A549 (cell line): ENCODE results near the gene CD82. TPM values are rescaled to one million over a fixed set of nuclear protein-coding genes. Genes with fewer than 3 reads are reported as not detected.

Experiments
- ATAC-seq, 2 experiments: fragments of 200-7000 bp in 1 of 2; fragments of >200 bp in 1 of 2; cut with Nextera tagmentation in 1 of 2; cut with Tn5 transposase in 1 of 2; 3 replicates each; pipeline versions ENCODE4 v1.8.0 to v1.9.1; 2018 to 2020; ENCODE audit warnings: mild to moderate bottlenecking in 1 of 2, moderate library complexity in 1 of 2
- CTCF ChIA-PET: fragments of 300-600 bp; sonication (Branson Sonifier 250); formaldehyde crosslinking; extraction: SDS; loops from one replicate; lab custom pipeline; 2021; ENCODE audit warnings: antibody characterized with exemption, inconsistent platforms; lab: Yijun Ruan, JAX
- POLR2A ChIA-PET: fragments of 350-600 bp; formaldehyde crosslinking; extraction: SDS; loops from one replicate; lab custom pipeline; 2021; ENCODE audit warnings: antibody characterized with exemption, inconsistent platforms; lab: Yijun Ruan, JAX
- DNase-seq, 2 experiments: peaks; one replicate each; pipeline versions ENCODE4 v3.0.0 to v3.0.0-alpha.2; 2011 to 2016; ENCODE audit warnings: low read depth in 1 of 2, low spot score in 1 of 2
- FAIRE-seq: peaks from 2 replicates; lab custom pipeline; 2011; peaks lifted over from hg19 to GRCh38; lab: Jason Lieb, UNC
- H3K27ac ChIP-seq, 2 experiments: fragments of >200 bp; sonication (Bioruptor Twin); formaldehyde crosslinking; 3 replicates each; pipeline ENCODE4 v1.5.1; 2016 to 2017
- H3K4me1 ChIP-seq: fragments of >200 bp; sonication (Bioruptor Twin); formaldehyde crosslinking; 3 replicates; pipeline ENCODE4 v1.6.1; 2016
- H3K4me2 ChIP-seq: fragments of >200 bp; sonication (Bioruptor Twin); formaldehyde crosslinking; 3 replicates; pipeline ENCODE4 v1.6.1; 2016
- H3K4me3 ChIP-seq: fragments of >200 bp; sonication (Bioruptor Twin); formaldehyde crosslinking; 3 replicates; pipeline ENCODE4 v1.5.1; 2016
- H3K9me3 ChIP-seq: fragments of >200 bp; sonication (Bioruptor Twin); formaldehyde crosslinking; 3 replicates; pipeline ENCODE4 v1.6.1; 2016
- CBX2 ChIP-seq: fragments of 200-600 bp; sonication (generic); IDR thresholded peaks from 2 replicates; pipeline ENCODE4 v1.6.1; 2016; ENCODE audit warnings: low read depth, mild to moderate bottlenecking, borderline replicate concordance
- CEBPB ChIP-seq, 2 experiments: fragments of >200 bp in 1 of 2; sonication (Bioruptor Twin) in 1 of 2; formaldehyde crosslinking in 1 of 2; IDR thresholded peaks; 2 replicates each; pipeline ENCODE4 v1.6.1; 2012 to 2016
- GATA3 ChIP-seq: IDR thresholded peaks from 2 replicates; pipeline ENCODE4 v1.6.1; 2012; ENCODE audit warnings: borderline replicate concordance
- HEYL ChIP-seq: fragments of 250-450 bp; sonication (Bioruptor Pico); IDR thresholded peaks from 2 replicates; pipeline ENCODE4 v1.8.0; 2021; ENCODE audit warnings: mild to moderate bottlenecking, moderate library complexity
- JUNB ChIP-seq: fragments of >200 bp; sonication (Bioruptor Twin); formaldehyde crosslinking; IDR thresholded peaks from 2 replicates; pipeline ENCODE4 v1.6.1; 2016
- MAFK ChIP-seq: fragments of 450-650 bp; IDR thresholded peaks from 2 replicates; pipeline ENCODE4 v1.6.1; 2014; ENCODE audit not compliant: partially characterized antibody
- RAD21 ChIP-seq, 2 experiments: fragments of >200 bp in 1 of 2; sonication (Bioruptor Twin) in 1 of 2; formaldehyde crosslinking in 1 of 2; IDR thresholded peaks in 1 of 2; conservative IDR thresholded peaks in 1 of 2; 2 replicates in 1 of 2; 3 replicates in 1 of 2; pipeline ENCODE4 v1.6.1; 2012 to 2018; ENCODE audit warnings: inconsistent platforms in 1 of 2
- TFCP2L1 ChIP-seq: fragments of 250-450 bp; sonication (Bioruptor Pico); IDR thresholded peaks from 2 replicates; pipeline ENCODE4 v1.5.0; 2021; ENCODE audit warnings: mild to moderate bottlenecking
- TP53 ChIP-seq: fragments of 250-450 bp; sonication (Bioruptor Pico); IDR thresholded peaks from 2 replicates; pipeline ENCODE4 v1.5.0; 2021; ENCODE audit warnings: mild to moderate bottlenecking, moderate library complexity
- WGBS: methylation state at CpG from one replicate; pipeline ENCODE4 v1.1.6; 2017; ENCODE audit errors: missing lambda C conversion rate; 5-methylcytosine and 5-hydroxymethylcytosine counted together
- polyA plus RNA-seq, 4 experiments: library from polyadenylated mRNA; depleted of rRNA in 3 of 4; stranded (reverse); fragments of >200 nt; fragmentation: RNase III in 1 of 4; extraction: RNeasy Plus Mini Kit Qiagen cat#74134 plus additional on column Dnase treatment in 1 of 4; gene quantifications; 2 replicates in 3 of 4; 3 replicates in 1 of 4; pipeline ENCODE4 v1.2.3, GENCODE V29; 2011 to 2017
- TF ChIP-seq, protein P1 (sequence below): fragments of >200 bp; sonication (Bioruptor Twin); formaldehyde crosslinking; IDR thresholded peaks from 3 replicates; pipeline ENCODE4 v1.5.1; 2016
- TF ChIP-seq, protein P2 (sequence below): fragments of 200-600 bp; sonication (generic); IDR thresholded peaks from 2 replicates; pipeline ENCODE4 v1.6.1; 2016; ENCODE audit warnings: antibody characterized with exemption, mild to moderate bottlenecking, moderate library complexity
- TF ChIP-seq, protein P3 (sequence below): fragments of 250-450 bp; sonication (Bioruptor Pico); IDR thresholded peaks from 2 replicates; pipeline ENCODE4 v1.5.0; 2021; ENCODE audit warnings: mild to moderate bottlenecking, moderate library complexity, borderline replicate concordance
- TF ChIP-seq, protein P4 (sequence below): fragments of >200 bp; sonication (Bioruptor Twin); formaldehyde crosslinking; IDR thresholded peaks from 2 replicates; pipeline ENCODE4 v1.6.1; 2016
- TF ChIP-seq, protein P5 (sequence below): IDR thresholded peaks from 2 replicates; pipeline ENCODE4 v1.6.1; 2012
- TF ChIP-seq, protein P6 (sequence below): fragments of 450-650 bp; IDR thresholded peaks from 2 replicates; pipeline ENCODE4 v1.6.1; 2014; ENCODE audit warnings: antibody characterized with exemption

CD82 gene
- polyA plus RNA-seq, 2 of the 4 experiments (the other 2 are of a cell fraction) = 2.8 to 3.2 TPM

DNA sequence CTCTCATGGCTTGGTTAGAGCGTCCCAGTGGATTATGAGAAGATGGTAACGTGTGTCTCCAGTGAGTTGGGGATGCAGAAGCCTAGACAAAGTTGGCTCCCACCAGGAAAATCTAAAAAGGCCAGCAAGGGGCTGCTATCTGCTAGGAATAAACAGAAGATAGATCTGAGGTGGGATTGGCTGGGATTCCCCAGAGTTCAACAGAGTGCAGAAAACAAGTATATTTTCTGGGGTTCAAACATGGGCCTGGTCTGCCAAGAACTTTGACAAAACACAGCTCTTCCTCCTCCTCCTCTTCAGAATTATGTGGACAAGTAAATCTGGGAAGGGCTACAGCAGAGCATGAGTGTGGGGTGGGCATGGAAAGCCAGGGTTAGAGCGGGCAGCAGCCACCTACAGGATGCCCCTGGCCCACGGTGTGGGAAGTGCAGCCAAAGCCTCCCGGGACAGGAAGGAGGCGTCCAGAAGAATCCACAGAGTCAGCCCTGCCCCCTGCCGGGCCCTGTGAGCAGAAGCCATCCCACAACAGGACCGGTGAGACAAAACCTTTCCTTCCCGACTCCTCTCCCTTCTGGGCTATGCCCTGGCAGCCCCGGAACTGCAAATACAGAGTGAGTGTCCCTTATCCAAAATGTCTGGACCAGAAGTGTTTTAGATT is 67.1 kb downstream of the CD82 start:
- no peak overlapping the region for H3K4me2 ChIP-seq
- H3K4me3 ChIP-seq = no peak overlapping the region
- WGBS = 38% methylated on average over 10 of the region's 10 CpGs
- no peak for FAIRE-seq
- H3K4me1 ChIP-seq = peaks cover 16% of the 10 kb centered on the region
- POLR2A ChIA-PET = no interaction called here
- TF ChIP-seq RAD21 (conservative IDR thresholded peaks at IDR 0.05 in 1 of 2, IDR thresholded peaks at IDR 0.05 in 1 of 2) (0 out of 5 replicates have a peak, but pooled peaks of 1 of the 2 experiments have one; percentile 10), HEYL (CRISPR knock-in tag) (no peak), CEBPB (IDR thresholded peaks at IDR 0.05) (no peak)
- TF ChIP-seq, protein P1, sequence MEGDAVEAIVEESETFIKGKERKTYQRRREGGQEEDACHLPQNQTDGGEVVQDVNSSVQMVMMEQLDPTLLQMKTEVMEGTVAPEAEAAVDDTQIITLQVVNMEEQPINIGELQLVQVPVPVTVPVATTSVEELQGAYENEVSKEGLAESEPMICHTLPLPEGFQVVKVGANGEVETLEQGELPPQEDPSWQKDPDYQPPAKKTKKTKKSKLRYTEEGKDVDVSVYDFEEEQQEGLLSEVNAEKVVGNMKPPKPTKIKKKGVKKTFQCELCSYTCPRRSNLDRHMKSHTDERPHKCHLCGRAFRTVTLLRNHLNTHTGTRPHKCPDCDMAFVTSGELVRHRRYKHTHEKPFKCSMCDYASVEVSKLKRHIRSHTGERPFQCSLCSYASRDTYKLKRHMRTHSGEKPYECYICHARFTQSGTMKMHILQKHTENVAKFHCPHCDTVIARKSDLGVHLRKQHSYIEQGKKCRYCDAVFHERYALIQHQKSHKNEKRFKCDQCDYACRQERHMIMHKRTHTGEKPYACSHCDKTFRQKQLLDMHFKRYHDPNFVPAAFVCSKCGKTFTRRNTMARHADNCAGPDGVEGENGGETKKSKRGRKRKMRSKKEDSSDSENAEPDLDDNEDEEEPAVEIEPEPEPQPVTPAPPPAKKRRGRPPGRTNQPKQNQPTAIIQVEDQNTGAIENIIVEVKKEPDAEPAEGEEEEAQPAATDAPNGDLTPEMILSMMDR = peak; percentile 17; the same call in 2 of the 3 replicates
- TF ChIP-seq, all 56 proteins: peak for 2
- CTCF ChIA-PET = interaction anchor here (1.0 to 25.3 kb wide), 6 partner anchors 8 to 281 kb away, joined by 3 to 400 read pairs (median 6); no protein-coding TSS in a partner anchor
- ATAC-seq (peak; percentile 77 to 92), DNase-seq (peak; percentile 56 to 66)
- Histone ChIP-seq H3K27ac (peak overlapping the region in 1 of 2 experiments; percentile 39; a peak in 1 of 6 replicates), H3K9me3 (no peaks in the 10 kb centered on the region)

DNA sequence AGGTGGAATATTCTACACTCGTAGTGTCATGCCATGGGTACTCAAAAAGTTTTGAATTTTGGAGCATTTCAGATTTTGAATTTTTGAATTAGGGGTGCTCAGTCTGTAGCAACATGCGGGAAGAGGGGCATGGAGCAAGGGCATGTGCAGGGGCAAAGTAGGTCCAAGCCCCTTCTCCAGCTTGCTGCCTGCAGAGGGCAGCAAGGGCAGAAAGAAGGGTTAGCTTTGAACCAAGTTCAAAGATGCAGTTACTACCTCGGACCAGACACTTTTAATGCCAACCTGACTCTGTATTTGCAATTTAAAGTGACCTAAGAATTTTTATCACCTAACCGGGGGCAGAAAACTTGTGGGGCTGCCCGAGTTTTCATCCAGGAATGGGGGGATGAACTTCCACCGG is 68.2 kb downstream of the CD82 start:
- Histone ChIP-seq H3K9me3 (no peaks in the 10 kb centered on the region), H3K27ac (no peak overlapping the region; a peak in 1 of 6 replicates)
- TF ChIP-seq, protein P1 = peak; percentile 30; the same call in 1 of the 3 replicates
- TF ChIP-seq MAFK (no peak), GATA3 (no peak), TFCP2L1 (no peak), TP53 (no peak), CBX2 (no peak), JUNB (no peak), RAD21 (conservative IDR thresholded peaks at IDR 0.05 in 1 of 2, IDR thresholded peaks at IDR 0.05 in 1 of 2) (peak; percentile 27 to 43; a peak in 3 of 5 replicates)
- TF ChIP-seq, protein P2, sequence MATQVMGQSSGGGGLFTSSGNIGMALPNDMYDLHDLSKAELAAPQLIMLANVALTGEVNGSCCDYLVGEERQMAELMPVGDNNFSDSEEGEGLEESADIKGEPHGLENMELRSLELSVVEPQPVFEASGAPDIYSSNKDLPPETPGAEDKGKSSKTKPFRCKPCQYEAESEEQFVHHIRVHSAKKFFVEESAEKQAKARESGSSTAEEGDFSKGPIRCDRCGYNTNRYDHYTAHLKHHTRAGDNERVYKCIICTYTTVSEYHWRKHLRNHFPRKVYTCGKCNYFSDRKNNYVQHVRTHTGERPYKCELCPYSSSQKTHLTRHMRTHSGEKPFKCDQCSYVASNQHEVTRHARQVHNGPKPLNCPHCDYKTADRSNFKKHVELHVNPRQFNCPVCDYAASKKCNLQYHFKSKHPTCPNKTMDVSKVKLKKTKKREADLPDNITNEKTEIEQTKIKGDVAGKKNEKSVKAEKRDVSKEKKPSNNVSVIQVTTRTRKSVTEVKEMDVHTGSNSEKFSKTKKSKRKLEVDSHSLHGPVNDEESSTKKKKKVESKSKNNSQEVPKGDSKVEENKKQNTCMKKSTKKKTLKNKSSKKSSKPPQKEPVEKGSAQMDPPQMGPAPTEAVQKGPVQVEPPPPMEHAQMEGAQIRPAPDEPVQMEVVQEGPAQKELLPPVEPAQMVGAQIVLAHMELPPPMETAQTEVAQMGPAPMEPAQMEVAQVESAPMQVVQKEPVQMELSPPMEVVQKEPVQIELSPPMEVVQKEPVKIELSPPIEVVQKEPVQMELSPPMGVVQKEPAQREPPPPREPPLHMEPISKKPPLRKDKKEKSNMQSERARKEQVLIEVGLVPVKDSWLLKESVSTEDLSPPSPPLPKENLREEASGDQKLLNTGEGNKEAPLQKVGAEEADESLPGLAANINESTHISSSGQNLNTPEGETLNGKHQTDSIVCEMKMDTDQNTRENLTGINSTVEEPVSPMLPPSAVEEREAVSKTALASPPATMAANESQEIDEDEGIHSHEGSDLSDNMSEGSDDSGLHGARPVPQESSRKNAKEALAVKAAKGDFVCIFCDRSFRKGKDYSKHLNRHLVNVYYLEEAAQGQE = no peak
- TF ChIP-seq, protein P3, sequence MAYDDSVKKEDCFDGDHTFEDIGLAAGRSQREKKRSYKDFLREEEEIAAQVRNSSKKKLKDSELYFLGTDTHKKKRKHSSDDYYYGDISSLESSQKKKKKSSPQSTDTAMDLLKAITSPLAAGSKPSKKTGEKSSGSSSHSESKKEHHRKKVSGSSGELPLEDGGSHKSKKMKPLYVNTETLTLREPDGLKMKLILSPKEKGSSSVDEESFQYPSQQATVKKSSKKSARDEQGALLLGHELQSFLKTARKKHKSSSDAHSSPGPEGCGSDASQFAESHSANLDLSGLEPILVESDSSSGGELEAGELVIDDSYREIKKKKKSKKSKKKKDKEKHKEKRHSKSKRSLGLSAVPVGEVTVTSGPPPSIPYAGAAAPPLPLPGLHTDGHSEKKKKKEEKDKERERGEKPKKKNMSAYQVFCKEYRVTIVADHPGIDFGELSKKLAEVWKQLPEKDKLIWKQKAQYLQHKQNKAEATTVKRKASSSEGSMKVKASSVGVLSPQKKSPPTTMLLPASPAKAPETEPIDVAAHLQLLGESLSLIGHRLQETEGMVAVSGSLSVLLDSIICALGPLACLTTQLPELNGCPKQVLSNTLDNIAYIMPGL = no peak
- TF ChIP-seq, protein P4, sequence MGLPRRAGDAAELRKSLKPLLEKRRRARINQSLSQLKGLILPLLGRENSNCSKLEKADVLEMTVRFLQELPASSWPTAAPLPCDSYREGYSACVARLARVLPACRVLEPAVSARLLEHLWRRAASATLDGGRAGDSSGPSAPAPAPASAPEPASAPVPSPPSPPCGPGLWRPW = no peak
- TF ChIP-seq, protein P5, sequence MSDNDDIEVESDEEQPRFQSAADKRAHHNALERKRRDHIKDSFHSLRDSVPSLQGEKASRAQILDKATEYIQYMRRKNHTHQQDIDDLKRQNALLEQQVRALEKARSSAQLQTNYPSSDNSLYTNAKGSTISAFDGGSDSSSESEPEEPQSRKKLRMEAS = no peak
- TF ChIP-seq, protein P6, sequence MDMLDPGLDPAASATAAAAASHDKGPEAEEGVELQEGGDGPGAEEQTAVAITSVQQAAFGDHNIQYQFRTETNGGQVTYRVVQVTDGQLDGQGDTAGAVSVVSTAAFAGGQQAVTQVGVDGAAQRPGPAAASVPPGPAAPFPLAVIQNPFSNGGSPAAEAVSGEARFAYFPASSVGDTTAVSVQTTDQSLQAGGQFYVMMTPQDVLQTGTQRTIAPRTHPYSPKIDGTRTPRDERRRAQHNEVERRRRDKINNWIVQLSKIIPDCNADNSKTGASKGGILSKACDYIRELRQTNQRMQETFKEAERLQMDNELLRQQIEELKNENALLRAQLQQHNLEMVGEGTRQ = no peak
- TF ChIP-seq, all 56 proteins: peak for 2
- FAIRE-seq (no peak), DNase-seq (peak in 1 of 2 experiments; percentile 17), ATAC-seq (peak in 1 of 2 experiments; percentile 63; a peak in 3 of 6 replicates)
- Histone ChIP-seq H3K4me1 (peaks cover 16% of the 10 kb centered on the region), H3K4me2 (peak overlapping the region; percentile 72; the same call in 1 of the 3 replicates), H3K4me3 (no peak overlapping the region)
- ChIA-PET POLR2A (no interaction called here), CTCF (interaction anchor here (0.8 to 25.3 kb wide), 12 partner anchors 9 to 470 kb away, joined by 3 to 400 read pairs (median 4); no protein-coding TSS in a partner anchor)
- WGBS = 27% methylated on average over 6 of the region's 6 CpGs
